ENCODE measurements around the gene SLC37A3.
"Not testable (repeated sequence)": the region's sequence is repeated elsewhere in the genome, so short reads cannot be mapped to it uniquely, and the experiment has no call there.

The SLC37A3 gene

GRCh38 chr7:140397784-140398750, at the start of gene SLC37A3:
TSS of gene SLC37A3 (minus strand) at chr7:140398530. CDS start at chr7:140382526, 16,004 bp downstream.
- peak; percentile 79 for DNase-seq (ENCODE audit: low spot score)

- DNase-seq (ENCODE audit: low spot score), result no peak
Measured at GRCh38 chr7:140447841-140448240, 49.5 kb upstream of the SLC37A3 start.

GRCh38 chr7:140446467-140446866, 48.1 kb upstream of the SLC37A3 start:
- no peak for DNase-seq (ENCODE audit: low spot score)

GRCh38 chr7:140441519-140441918, 43.2 kb upstream of the SLC37A3 start:
- no peak for DNase-seq (ENCODE audit: low spot score)

GRCh38 chr7:140440593-140440992, 42.3 kb upstream of the SLC37A3 start:
- DNase-seq (ENCODE audit: low spot score), result no peak

- DNase-seq (ENCODE audit: low spot score), result no peak
Measured at GRCh38 chr7:140439359-140439758, 41.0 kb upstream of the SLC37A3 start.

- DNase-seq (ENCODE audit: low spot score), result no peak
Measured at GRCh38 chr7:140435252-140435895, 37.0 kb upstream of the SLC37A3 start.

GRCh38 chr7:140433396-140433795, 35.1 kb upstream of the SLC37A3 start:
- no peak for DNase-seq (ENCODE audit: low spot score)

GRCh38 chr7:140426130-140426529, 27.8 kb upstream of the SLC37A3 start:
- no peak for DNase-seq (ENCODE audit: low spot score)

- no peak for DNase-seq (ENCODE audit: low spot score)
Measured at GRCh38 chr7:140425718-140426117, 27.4 kb upstream of the SLC37A3 start.

- no peak for DNase-seq (ENCODE audit: low spot score)
Measured at GRCh38 chr7:140423501-140423900, 25.2 kb upstream of the SLC37A3 start.

- no peak for DNase-seq (ENCODE audit: low spot score)
Measured at GRCh38 chr7:140421521-140421920, 23.2 kb upstream of the SLC37A3 start.

- no peak for DNase-seq (ENCODE audit: low spot score)
Measured at GRCh38 chr7:140418653-140419052, 20.3 kb upstream of the SLC37A3 start.

GRCh38 chr7:140418156-140418472, 19.8 kb upstream of the SLC37A3 start:
- DNase-seq (ENCODE audit: low spot score), result not testable (repeated sequence)

GRCh38 chr7:140417456-140418155, 19.3 kb upstream of the SLC37A3 start:
- no peak for DNase-seq (ENCODE audit: low spot score)

GRCh38 chr7:140416560-140416959, 18.2 kb upstream of the SLC37A3 start:
- no peak for DNase-seq (ENCODE audit: low spot score)

- DNase-seq (ENCODE audit: low spot score), result not testable (repeated sequence)
Measured at GRCh38 chr7:140415816-140416215, 17.5 kb upstream of the SLC37A3 start.

GRCh38 chr7:140415361-140415760, 17.0 kb upstream of the SLC37A3 start:
- DNase-seq (ENCODE audit: low spot score), result no peak

- DNase-seq (ENCODE audit: low spot score), result no peak
Measured at GRCh38 chr7:140404565-140405065, 6.3 kb upstream of the SLC37A3 start.

GRCh38 chr7:140403878-140404564, 5.7 kb upstream of the SLC37A3 start, which contains the start of gene RAB19:
TSS of gene RAB19 (plus strand) at chr7:140404058. CDS start at chr7:140407647, 3,589 bp downstream.
- DNase-seq (ENCODE audit: low spot score), result peak; percentile 58

- no peak for DNase-seq (ENCODE audit: low spot score)
Measured at GRCh38 chr7:140402178-140402835, 4.0 kb upstream of the SLC37A3 start.
